GM18867 (cell line): ENCODE results near the gene TAGLN.
"Not testable (repeated sequence)": the region's sequence is repeated elsewhere in the genome, so short reads cannot be mapped to it uniquely, and the experiment has no call there.

Experiments
- ATAC-seq: cut with Tn5 transposase; IDR thresholded peaks from one replicate; pipeline ENCODE4 v1.9.1; 2021; ENCODE audit warnings: mild to moderate bottlenecking, moderate library complexity; ENCODE audit not compliant: unreplicated experiment

Gene TAGLN

GRCh38 chr11:117180661-117181585 lies 18.2 kb upstream of the TAGLN start:
- ATAC-seq, result no peak

GRCh38 chr11:117181586-117182550 lies 17.3 kb upstream of the TAGLN start:
- no peak for ATAC-seq

DNA sequence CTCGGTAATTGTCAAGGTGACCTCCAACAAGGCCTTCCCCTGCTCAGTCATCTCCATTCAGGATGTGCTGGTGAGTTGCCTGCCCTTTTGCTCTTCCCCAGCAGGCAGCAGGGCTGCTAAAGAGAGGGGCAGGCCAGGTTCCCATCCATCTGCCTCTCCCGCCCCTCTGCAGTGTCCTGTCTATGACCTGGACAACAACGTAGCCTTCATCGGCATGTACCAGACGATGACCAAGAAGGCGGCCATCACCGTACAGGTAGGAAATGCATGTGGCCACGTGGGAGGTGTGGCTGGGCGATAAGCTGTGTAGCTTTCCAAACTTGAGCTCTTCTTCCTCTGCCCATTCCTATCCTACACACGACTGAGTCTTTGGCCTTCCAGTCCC lies 16.6 kb upstream of the TAGLN start:
- no peak for ATAC-seq

DNA sequence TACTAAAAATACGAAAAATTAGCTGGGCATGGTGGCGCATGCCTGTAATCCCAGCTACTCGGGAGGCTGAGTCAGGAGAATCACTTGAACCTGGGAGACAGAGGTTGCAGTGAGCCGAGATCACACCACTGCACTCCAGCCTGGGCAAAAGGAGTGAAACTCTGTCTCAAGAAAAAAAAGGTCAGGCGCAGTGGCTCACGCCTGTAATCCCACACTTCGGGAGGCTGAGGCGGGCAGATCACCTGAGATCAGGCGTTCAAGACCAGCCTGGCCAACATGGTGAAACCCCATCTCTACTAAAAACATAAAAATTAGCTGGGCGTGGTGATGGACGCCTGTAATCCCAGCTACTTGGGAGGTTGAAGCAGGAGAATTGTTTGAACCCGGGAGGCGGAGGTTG lies 16.0 kb upstream of the TAGLN start:
- not testable (repeated sequence) for ATAC-seq

DNA sequence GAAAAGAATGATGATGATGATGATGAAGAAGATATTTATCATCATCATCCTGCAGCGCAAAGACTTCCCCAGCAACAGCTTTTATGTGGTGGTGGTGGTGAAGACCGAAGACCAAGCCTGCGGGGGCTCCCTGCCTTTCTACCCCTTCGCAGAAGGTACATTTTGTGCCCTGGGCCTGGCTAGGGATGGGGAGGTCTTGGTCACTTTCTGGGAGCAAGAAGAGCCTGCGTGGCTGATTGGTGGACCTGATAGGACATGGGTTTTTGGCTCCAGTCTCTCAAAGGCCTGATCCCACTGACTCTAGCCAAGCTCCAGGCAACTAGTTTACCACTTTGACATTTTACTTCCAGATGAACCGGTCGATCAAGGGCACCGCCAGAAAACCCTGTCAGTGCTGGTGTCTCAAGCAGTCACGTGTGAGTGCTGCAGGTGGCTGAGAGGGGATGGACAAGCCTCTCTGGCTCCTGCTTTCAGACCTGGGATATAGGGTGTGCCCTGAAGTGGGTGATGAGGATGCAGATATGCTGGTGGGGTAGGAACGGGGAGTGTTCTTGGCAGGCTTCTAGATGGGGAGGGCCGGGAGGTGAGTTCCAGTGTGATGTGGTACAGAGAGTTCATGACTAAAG lies 15.3 kb upstream of the TAGLN start:
- no peak for ATAC-seq

- peak; percentile 37 for ATAC-seq
Measured at GRCh38 chr11:117185736-117186430, 13.3 kb upstream of the TAGLN start.

- ATAC-seq, result no peak
Measured at GRCh38 chr11:117186431-117186761, 12.8 kb upstream of the TAGLN start.

DNA sequence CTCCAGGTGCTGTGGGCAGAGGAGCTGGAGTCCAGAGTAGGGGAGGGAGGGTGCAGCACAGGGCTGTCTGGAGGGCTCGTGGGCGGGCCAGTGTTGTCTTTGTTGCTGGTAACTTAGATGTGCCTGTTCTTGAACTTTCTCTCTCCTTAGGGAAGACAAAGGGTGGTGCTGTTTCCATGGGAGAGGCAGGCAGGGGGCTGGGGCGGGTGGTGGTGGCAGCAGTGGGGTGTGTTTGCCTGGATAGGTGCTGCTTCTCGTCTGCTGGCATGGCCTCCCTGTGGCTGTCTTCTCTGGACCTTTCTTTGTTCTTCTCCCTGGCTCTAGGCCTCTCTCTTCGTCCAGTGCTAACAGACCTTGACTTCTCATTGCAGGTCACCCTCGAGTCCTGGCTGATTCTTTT lies 12.2 kb upstream of the TAGLN start:
- ATAC-seq, result no peak

GRCh38 chr11:117187428-117187798 lies 11.8 kb upstream of the TAGLN start:
- no peak for ATAC-seq

DNA sequence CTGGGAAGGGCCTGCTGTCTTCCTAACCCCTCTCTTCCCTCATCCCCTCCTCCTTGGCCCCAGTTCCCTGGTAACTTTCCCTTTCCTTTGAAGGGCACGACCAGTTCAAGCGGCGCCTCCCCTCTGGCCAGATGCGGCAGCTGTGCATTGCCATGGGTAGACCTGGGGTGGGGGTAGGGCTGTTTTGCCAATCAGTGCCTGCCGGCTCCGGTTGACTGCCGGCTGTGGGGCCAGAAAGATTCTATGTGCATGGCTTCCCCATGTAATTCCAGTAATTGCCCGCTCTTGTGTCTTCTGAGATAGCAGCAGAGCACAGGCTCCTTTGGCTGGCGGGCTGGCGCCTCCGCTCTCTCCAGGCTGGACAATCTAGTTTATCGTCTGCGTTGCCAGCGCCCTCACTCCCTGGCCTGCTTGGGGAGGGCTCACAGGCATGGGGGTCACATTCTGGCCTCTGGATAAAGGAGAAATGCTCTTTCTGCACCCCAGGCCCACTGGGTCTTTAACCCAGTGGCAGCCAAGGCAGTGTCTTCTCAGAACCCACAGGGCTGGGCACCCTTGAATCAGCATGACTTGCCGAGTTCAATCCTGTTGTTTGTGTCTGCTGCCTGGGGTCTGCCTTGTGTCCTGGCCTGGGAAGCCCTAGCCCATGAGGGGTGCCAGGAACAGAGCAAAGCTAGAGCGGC lies 11.2 kb upstream of the TAGLN start:
- no peak for ATAC-seq

DNA sequence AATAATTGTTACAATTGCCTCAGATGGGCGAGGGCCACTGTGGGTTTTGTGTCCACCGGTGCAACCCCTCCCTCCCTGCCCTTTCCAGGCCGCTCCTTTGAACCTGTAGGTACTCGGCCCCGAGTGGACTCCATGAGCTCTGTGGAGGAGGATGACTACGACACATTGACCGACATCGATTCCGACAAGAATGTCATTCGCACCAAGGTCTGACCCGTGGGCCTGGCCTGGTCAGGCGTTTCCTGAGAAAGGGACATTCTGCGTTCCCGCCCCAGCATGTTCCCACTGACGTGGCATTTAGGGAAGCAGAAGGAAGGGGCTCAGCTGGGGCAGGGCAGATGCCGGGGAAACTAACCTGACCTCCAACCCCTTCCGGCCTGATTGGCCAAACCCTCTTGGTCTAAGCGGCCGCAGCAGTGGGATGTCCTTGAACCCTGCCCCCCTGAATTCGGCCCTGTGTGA lies 10.5 kb upstream of the TAGLN start:
- ATAC-seq, result no peak

DNA sequence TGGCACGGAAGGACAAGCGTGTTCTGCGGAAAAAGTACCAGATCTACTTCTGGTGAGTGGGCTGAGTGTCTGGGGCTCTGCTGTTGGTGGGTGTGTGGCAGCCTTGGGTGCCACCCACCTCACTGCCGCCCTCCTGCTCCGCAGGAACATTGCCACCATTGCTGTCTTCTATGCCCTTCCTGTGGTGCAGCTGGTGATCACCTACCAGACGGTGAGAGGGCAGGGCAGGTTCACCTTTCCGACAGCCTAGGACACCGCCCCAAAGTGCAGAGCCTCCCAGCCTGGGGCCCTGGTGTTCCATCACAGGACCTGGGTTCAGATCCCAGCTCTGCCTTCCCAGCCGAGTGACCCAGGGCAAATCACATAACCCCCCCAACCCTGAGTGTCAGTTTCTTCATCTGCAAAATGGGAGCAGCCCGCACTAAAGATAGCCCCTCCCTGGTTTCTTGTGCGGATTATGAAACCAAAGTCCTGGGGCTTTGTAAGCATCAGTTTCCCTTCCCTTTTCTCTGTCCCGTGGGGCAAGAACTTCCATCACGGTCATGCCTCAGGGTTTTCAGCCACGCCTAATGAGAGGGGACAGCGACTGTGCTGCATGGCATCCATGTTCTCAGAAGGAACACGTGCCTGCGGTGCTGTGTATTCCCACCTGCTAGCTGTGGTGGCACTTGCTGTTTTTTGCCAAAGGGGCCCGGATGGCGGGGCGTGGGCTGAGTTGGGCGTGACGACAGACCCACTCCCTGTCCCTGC lies 9.8 kb upstream of the TAGLN start:
- ATAC-seq, result peak; percentile 53

- no peak for ATAC-seq
Measured at GRCh38 chr11:117189941-117190544, 9.1 kb upstream of the TAGLN start.

GRCh38 chr11:117191680-117192400 lies 7.3 kb upstream of the TAGLN start:
- no peak for ATAC-seq

GRCh38 chr11:117192401-117192875 lies 6.7 kb upstream of the TAGLN start:
- ATAC-seq, result no peak

DNA sequence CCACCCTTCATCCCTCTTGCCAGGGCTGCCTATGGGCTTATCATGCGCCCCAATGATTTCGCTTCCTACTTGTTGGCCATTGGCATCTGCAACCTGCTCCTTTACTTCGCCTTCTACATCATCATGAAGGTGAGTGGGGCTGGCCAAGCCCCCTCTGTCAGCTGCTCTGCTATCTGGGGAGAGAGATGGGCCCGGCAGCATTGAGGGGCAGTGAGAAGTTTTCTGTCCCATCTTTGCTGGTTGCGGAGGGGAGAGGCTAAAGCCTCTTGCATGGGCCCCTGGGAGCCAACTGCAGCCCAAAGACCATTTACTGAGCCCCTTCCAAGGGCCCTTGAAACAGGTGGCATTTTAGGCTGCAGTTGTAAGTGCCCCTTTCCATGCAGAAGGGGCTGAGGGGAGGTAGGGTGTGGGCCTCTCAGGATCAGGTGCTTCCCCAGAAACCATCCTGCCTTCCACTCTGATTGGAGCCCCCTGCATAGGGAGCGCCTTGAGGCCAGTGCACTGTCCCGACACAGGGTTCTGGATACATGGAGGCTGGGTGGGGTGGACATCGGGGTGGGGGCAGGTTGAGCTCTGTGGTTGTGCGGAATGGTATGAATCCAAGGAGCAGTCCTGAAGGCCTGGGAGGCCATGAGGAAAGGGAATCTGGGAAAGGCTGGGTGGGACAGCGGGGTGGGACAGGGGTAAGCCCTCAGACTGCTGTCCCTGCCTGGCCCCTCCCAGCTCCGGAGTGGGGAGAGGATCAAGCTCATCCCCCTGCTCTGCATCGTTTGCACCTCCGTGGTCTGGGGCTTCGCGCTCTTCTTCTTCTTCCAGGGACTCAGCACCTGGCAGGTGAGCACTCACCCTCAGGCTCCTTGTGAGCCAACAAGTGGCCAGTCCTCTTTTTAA lies 5.8 kb upstream of the TAGLN start:
- ATAC-seq, result no peak

DNA sequence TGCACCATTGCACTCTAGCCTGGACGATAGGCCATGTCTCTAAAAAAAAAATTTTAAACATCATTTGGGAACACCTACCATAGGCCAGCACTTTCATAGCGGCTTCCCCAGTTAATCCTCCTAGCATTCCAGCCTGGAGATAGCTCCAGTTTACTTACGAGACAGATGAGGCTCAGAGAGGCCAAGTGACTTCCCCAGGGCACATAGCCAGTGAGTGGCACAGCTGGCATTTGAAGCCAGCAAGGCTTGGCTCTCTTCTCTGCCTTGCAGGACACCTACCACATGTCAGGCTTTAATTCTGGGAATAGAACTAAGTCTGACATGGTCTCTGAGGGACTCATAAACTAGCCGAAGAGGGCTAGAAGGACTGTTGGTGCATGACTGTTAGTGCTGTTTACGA lies 4.9 kb upstream of the TAGLN start:
- no peak for ATAC-seq
